Measurements from ENCODE around the gene CNTN1.

Gene CNTN1

DNA sequence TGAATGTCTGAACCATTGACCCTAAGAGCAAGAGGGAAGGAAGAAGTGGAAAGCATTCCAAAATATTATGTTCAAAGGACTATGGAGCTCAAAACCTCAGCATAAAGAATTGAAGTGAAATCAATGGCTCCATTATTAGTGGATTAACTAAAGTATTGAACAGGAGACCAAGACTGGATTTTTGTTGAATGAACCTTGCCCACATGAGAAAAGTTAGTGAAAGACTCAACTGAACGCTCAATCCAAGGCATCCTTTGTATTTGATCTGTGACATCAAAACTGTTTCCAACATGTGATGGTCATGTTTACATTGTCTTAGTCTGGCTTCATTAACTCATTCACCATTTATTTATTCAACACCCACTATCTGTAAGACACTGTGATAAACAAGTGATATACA is 161.0 kb downstream of the CNTN1 start:
- DNase-seq (ENCODE audit: low spot score): no peak

GRCh38 chr12:40854604-40855003 is 162.4 kb downstream of the CNTN1 start:
- DNase-seq (ENCODE audit: low spot score): no peak

- no peak for DNase-seq (ENCODE audit: low spot score)
These were observed 172.7 kb downstream of the CNTN1 start for GRCh38 chr12:40864891-40865290.

- no peak for DNase-seq (ENCODE audit: low spot score)
These were observed 178.7 kb downstream of the CNTN1 start for GRCh38 chr12:40870981-40871380.

GRCh38 chr12:40874868-40875267 is 182.6 kb downstream of the CNTN1 start:
- no peak for DNase-seq (ENCODE audit: low spot score)

DNA sequence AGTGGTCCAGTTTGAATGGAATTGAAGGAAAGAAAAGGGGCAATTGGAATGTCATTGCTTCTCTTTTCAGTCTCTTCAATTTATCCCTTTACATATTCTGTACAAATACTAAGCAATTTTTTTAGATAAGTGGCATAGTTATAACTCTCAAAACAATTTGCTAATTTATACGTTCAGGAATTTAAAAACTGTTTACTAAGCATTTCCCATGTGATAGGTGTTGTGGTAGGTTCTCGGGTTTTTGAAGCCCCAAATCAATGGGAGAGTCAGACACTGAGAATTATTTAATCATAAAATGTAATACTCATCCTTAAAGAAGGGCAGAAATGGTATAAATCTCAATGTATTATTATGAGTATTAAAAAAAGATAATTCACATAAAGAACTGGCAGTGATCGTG is 197.1 kb downstream of the CNTN1 start:
- DNase-seq (ENCODE audit: low spot score): no peak

GRCh38 chr12:40892528-40892927 is 200.3 kb downstream of the CNTN1 start:
- no peak for DNase-seq (ENCODE audit: low spot score)

- no peak for DNase-seq (ENCODE audit: low spot score)
These were observed 206.3 kb downstream of the CNTN1 start for GRCh38 chr12:40898505-40898904.

GRCh38 chr12:40903040-40903439 is 210.8 kb downstream of the CNTN1 start:
- DNase-seq (ENCODE audit: low spot score): no peak

- peak; percentile 25 for DNase-seq (ENCODE audit: low spot score)
These were observed 214.9 kb downstream of the CNTN1 start for GRCh38 chr12:40907115-40907527.

DNA sequence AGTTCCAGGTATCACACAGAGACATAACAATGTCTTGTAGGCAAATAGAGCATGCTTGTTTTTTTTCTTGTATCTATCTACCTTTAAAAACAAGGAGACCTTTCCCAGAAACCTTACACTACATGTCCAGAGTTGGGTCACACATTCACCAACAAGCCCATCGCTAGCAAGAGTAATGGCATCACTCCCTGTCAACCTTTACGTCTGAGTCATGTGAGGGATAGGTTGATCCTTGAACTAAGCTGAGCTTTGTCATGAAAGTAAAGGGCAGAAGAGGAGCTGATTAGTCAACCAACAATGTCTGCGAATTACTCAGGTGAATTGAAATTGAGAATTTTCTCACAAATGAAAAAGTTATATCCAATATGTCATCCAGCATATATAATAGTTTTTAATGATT is 219.4 kb downstream of the CNTN1 start:
- DNase-seq (ENCODE audit: low spot score): no peak

- no peak for DNase-seq (ENCODE audit: low spot score)
These were observed 222.9 kb downstream of the CNTN1 start for GRCh38 chr12:40915172-40915571.

GRCh38 chr12:40917561-40917960 is 225.3 kb downstream of the CNTN1 start:
- no peak for DNase-seq (ENCODE audit: low spot score)

DNA sequence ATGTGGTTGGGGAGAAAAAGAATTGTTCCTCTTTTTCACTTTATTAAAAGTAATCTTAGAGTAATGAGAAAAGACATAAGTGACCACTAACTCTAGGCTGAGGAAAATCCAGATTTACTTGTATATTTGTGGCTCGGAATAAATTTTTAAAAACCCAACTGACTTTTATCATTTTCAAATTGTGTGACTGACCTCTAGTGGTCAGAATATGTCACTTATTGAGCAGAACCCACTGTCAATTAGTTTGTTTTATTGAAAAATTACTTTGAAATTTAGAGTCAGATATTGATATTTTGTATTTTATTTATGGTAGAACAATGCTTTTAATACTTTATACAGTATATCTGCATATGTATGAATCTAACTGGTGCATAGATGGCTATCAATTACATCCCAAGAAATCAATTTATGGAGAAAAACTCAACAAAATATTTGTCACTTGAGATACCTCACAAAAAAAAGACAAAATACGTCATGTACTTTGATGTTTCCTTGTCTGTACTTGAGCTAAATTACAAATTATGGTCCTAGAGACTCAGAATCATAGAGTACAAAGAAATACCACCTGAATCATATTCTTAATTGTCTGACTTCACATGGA is 229.4 kb downstream of the CNTN1 start:
- peak; percentile 11 for DNase-seq (ENCODE audit: low spot score)

DNA sequence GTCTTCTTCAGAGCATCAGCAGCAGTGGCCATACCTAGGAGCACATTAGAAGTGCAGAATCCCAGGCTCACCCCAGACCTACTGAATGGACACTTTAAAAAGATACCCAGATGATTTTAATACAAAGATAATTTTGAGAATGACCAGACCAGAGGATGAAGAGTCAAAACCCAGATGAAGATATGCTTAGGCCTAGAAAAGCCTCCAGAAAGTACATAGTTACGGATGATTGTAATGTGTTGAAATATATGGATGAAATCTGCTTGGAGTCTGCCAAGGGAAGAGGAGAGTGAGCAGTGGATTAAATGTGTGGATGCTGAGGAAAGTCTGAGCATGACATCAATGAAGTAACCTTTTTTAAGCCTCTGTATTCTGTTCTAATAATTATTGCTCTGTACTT is 245.7 kb downstream of the CNTN1 start:
- no peak for DNase-seq (ENCODE audit: low spot score)

- DNase-seq (ENCODE audit: low spot score): no peak
These were observed 250.1 kb downstream of the CNTN1 start for GRCh38 chr12:40942326-40942725.

DNA sequence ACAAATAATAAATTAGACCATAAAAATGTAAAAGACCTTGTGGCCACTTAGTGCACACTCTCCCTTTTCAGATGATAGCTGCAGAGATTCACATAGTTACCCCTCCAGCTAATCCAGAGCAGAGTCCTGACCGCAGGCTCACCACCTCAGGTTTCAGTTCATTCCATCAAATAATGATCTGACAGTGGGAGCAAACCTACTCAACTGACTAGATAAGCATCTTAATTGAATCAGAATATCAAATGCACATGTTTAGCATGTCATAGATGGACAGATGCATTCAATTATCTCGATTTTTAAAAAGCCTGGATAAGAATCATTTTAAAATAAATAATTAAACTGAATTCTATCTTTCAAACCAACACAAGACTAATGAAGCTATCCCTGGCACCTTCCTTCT is 253.5 kb downstream of the CNTN1 start:
- DNase-seq (ENCODE audit: low spot score): no peak

DNA sequence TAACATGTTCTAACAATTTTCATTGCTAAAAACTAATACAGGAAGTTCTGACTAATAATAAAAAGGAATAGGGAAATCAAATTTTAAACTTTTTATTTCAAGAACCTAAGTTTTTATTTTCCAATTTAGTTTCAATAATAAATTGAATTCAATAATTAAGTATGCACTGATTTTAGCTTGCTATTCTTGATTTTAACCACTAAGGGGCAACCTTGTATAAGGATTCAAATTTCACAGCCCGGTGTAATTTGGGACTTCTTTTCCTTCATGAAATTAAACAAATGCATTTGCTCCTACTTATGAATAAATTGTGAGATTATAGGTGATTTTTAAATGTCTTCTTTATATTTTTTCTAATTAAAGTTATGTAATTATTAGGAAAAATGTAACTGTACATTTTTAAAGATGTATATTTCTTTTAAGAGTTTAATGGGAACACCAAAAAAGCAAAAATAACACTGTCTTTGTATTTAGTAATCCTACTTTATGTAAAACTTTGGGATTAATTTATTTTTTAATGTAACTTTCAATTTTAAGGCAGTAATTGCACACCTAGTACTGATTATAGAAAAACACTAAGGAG is 254.5 kb downstream of the CNTN1 start:
- peak; percentile 17 for DNase-seq (ENCODE audit: low spot score)

- no peak for DNase-seq (ENCODE audit: low spot score)
These were observed 255.6 kb downstream of the CNTN1 start for GRCh38 chr12:40947797-40948196.

GRCh38 chr12:40953076-40953475 is 260.8 kb downstream of the CNTN1 start:
- no peak for DNase-seq (ENCODE audit: low spot score)

GRCh38 chr12:40957417-40957816 is 265.2 kb downstream of the CNTN1 start:
- no peak for DNase-seq (ENCODE audit: low spot score)

- no peak for DNase-seq (ENCODE audit: low spot score)
These were observed 266.8 kb downstream of the CNTN1 start for GRCh38 chr12:40959041-40959440.

DNA sequence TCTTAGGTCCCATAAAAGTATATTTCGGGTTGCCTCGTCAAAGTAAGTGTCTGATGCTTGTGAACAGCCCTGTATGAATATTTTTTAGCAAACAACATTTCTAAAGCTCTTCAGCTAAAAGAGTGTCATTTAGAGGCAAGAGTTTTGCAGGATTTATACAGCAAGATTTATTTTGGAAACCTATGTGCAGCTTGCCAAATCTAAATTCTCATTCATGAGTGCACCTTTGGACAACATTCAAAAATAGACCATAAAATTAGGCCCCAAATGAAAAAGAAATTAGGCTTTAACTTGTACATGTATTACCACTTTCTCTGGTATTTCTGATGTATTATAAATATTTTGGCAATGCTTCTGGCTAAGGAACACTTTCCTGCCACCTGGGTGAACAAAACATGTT is 271.5 kb downstream of the CNTN1 start:
- no peak for DNase-seq (ENCODE audit: low spot score)

GRCh38 chr12:40969796-40970195 is 277.6 kb downstream of the CNTN1 start:
- no peak for DNase-seq (ENCODE audit: low spot score)
